Raji (cell line): Measurements from ENCODE around the gene APBB1.

Experiments
- POLR2A ChIP-seq: IDR thresholded peaks from 2 replicates; pipeline ENCODE4 v1.6.1; 2011; ENCODE audit warnings: low read depth, low read length, control low read depth; ENCODE audit not compliant: insufficient read depth

Gene APBB1

DNA sequence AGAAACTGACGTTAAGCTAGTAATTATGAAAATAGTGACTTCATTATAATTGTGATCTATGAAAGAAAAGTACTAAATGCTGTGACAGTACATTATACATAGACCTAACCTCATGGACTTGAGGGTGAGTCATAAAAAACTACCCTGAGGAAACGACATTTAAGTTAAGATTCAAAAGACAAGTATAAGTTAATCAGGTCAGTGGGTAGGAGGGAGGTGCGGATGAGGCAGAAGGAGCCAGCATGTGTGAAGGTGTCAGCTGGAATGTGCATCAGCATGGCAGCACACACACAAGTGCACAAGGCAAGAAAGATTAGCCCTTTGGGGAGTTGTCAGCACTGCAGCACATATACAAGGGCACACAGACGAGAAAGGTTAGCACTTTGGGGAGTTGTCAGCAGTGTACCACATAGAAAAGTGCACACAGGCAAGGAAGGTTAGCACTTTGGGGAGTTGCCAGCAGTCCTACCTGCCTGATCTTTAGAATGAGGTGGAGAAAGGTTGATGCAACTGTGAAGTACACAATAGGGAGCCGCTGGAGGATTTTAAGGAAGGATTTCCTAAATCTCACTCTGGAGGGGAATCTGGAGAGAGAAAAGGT is 67.0 kb downstream of the APBB1 start:
- no peak for TF ChIP-seq POLR2A

DNA sequence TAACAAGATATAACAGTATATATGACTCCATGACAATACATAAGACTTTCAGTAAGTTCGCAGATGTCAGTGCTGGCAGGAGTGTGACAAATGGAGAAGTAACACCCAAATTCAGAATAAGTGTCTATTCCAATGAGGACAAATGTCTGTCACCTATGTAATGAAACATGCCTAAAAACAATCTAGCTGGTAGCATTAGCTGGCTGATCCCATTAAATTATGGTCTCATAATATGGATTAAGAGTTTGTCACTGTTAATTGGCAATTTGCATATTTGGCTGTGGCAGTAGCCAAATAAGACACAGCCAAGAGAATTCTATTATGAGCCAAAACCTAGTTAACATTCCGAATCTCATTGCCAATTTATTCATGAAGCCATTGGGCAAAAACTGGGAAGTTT is 68.4 kb downstream of the APBB1 start:
- no peak for TF ChIP-seq POLR2A

DNA sequence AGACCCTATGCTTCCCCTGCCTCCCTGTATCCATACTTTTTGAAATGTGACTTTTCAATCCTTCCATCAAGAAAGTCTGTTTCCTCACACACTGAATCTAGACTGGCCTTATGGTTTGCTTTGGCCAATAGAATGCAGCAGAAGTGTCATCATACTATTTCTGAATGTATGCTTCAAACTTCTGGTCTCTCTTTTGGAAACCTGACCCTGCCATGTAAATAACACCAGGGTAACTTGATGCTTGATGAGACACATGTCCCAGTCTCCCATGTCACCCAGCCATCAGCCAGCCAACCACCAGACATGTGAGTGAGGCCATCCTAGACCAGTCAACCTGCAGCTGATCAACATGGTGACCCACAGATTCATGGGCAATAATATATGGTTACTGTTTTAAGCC is 68.9 kb downstream of the APBB1 start:
- TF ChIP-seq POLR2A, result no peak

DNA sequence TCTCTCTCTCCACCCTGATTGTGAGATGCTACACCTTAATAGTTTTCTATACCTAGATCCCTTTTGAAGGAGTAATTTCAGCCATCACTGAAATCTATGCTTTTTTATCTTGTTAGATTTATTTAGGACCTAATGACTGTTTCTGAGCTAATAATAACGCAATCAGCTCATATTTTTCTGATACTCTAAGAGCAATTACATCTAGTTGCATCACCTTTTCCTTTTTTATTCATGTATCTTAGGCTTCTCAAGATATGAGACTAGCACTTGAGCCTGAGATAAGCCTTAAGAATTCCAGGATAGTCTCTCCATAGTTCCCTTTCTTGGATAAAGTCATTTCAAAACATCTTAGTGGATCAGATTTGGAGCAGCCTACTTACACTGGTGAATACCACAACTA is 73.5 kb downstream of the APBB1 start:
- no peak for TF ChIP-seq POLR2A
